SHP77 treated with DMSO at 0.1 percent for 48 hours (cell line): ENCODE measurements around the gene TP73.

ENCODE experiments used
- DNase-seq: peaks from one replicate; lab custom pipeline; 2025; lab: John Stamatoyannopoulos, UW

Gene TP73

GRCh38 chr1:3783651-3784474 lies 131.5 kb downstream of the TP73 start:
- no peak for DNase-seq

- no peak for DNase-seq
Observed at GRCh38 chr1:3785045-3785444, 132.7 kb downstream of the TP73 start.

DNA sequence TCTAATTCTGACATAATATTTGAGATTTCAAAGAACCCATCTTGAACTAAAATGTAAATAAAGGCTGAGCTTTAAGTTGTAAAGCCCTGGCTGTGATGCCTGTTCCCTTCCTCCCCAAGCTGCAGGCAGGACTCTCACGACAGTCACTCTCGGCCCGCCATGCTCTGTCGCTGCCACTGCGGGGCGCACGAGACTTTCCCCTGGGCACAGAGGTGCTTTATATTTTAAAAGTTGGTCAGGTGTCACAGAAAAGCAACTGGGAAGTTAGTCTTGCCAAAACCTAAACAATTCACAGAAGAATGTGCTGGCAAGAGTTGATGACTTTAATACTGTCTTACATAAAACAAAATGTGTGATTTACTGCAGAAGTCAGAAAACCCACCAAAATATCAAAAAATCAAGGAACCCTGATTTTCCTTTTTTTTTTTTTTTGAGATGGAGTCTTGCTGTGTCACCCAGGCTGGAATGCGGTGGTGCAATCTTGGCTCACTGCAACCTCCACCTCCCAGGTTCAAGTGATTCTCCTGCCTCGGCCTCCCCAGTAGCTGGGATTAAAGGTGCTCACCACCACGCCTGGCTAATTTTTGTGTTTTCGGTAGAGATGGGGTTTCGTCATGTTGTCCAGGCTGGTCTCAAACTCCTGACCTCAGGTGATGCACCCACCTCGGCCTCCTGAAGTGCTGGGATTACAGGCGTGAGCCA lies 133.3 kb downstream of the TP73 start:
- DNase-seq: no peak
